Measurements from ENCODE around the gene NAV2. TPM values are rescaled to one million over a fixed set of nuclear protein-coding genes. Genes with fewer than 3 reads are reported as not detected.

The NAV2 gene
- total and polyA plus RNA-seq, 2 donors (not counting 1 experiment from before 2014, with no cell fraction given): 8.1 to 14.0 TPM

DNA sequence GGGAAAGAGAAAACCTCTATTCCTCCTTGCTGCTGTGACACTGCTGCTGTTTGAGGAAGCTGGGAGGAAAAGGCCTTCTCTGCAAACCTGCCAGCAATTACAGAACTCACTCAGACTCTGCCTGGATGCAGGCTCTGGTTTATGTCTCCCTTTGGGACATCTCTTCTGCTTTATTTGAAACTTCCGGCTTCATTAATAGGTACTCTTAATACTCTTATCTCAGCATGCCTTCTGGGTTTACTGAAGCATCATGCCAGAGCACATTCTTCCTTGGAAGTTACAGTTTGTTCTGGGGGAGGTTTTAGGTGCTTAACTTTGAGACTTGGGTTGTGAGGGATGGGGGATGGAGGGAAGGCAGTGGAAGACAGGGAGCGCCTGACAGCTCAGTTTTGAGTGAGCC, 79.9 kb downstream of the NAV2 start:
- Histone ChIP-seq H3K9ac (ENCODE audit: insufficient read depth, low read length) (no peak overlapping the region), H3K4me2 (ENCODE audit: extremely low read depth, insufficient read depth, low read length) (no peak overlapping the region), H3K27me3 (ENCODE audit: control insufficient read depth, insufficient read depth, low read length) (no peaks in the 10 kb centered on the region), H3K79me2 (ENCODE audit: control insufficient read depth, insufficient read depth, low read length) (peaks cover 64% of the 10 kb centered on the region), H3K36me3 (ENCODE audit: control insufficient read depth, insufficient read depth, low read length) (no peaks in the 10 kb centered on the region), H3K9me3 (ENCODE audit: control insufficient read depth, insufficient read depth, low read depth, low read length) (no peaks in the 10 kb centered on the region), H4K20me1 (ENCODE audit: control insufficient read depth, extremely low read depth, insufficient read depth, low read length) (peaks cover 5% of the 10 kb centered on the region), H3K4me1 (ENCODE audit: control insufficient read depth, extremely low read depth, insufficient read depth, low read length) (no peaks in the 10 kb centered on the region), H3K4me3 (replicated peaks in 1 of 4; ENCODE audit: control extremely low read depth in 1 of 4, insufficient read depth in 1 of 4, low read depth in 3 of 4, low read length in 4 of 4) (no peak overlapping the region), H2AFZ (ENCODE audit: low read length) (no peak overlapping the region), H3K27ac (ENCODE audit: insufficient read depth, low read length) (no peak overlapping the region)
- DNase-seq (ENCODE audit: low read depth in 2 of 2): no peak
- no peak for TF ChIP-seq EZH2 (IDR thresholded peaks at IDR 0.05; ENCODE audit: low read length, missing control alignments)
- TF ChIP-seq, protein P1, sequence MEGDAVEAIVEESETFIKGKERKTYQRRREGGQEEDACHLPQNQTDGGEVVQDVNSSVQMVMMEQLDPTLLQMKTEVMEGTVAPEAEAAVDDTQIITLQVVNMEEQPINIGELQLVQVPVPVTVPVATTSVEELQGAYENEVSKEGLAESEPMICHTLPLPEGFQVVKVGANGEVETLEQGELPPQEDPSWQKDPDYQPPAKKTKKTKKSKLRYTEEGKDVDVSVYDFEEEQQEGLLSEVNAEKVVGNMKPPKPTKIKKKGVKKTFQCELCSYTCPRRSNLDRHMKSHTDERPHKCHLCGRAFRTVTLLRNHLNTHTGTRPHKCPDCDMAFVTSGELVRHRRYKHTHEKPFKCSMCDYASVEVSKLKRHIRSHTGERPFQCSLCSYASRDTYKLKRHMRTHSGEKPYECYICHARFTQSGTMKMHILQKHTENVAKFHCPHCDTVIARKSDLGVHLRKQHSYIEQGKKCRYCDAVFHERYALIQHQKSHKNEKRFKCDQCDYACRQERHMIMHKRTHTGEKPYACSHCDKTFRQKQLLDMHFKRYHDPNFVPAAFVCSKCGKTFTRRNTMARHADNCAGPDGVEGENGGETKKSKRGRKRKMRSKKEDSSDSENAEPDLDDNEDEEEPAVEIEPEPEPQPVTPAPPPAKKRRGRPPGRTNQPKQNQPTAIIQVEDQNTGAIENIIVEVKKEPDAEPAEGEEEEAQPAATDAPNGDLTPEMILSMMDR (conservative IDR thresholded peaks at IDR 0.05 in 1 of 2, IDR thresholded peaks at IDR 0.05 in 1 of 2; ENCODE audit: low read depth in 1 of 2, low read length in 2 of 2): no peak

GRCh38 chr11:19793326-19793725, 80.7 kb downstream of the NAV2 start:
- H3K4me2 ChIP-seq (ENCODE audit: extremely low read depth, insufficient read depth, low read length): no peak overlapping the region
- H3K27ac ChIP-seq (ENCODE audit: insufficient read depth, low read length): no peak overlapping the region
- H3K36me3 ChIP-seq (ENCODE audit: control insufficient read depth, insufficient read depth, low read length): no peaks in the 10 kb centered on the region
- no peaks in the 10 kb centered on the region for H3K27me3 ChIP-seq (ENCODE audit: control insufficient read depth, insufficient read depth, low read length)
- no peak overlapping the region for H3K9ac ChIP-seq (ENCODE audit: insufficient read depth, low read length)
- H3K79me2 ChIP-seq (ENCODE audit: control insufficient read depth, insufficient read depth, low read length): peaks cover 63% of the 10 kb centered on the region
- TF ChIP-seq, protein P1 (conservative IDR thresholded peaks at IDR 0.05 in 1 of 2, IDR thresholded peaks at IDR 0.05 in 1 of 2; ENCODE audit: low read depth in 1 of 2, low read length in 2 of 2): no peak
- no peak for TF ChIP-seq EZH2 (IDR thresholded peaks at IDR 0.05; ENCODE audit: low read length, missing control alignments)
- peaks cover 6% of the 10 kb centered on the region for H4K20me1 ChIP-seq (ENCODE audit: control insufficient read depth, extremely low read depth, insufficient read depth, low read length)
- no peak for DNase-seq (ENCODE audit: low read depth in 2 of 2)
- no peaks in the 10 kb centered on the region for H3K4me1 ChIP-seq (ENCODE audit: control insufficient read depth, extremely low read depth, insufficient read depth, low read length)
- H3K4me3 ChIP-seq (replicated peaks in 1 of 4; ENCODE audit: control extremely low read depth in 1 of 4, insufficient read depth in 1 of 4, low read depth in 3 of 4, low read length in 4 of 4): no peak overlapping the region
- H3K9me3 ChIP-seq (ENCODE audit: control insufficient read depth, insufficient read depth, low read depth, low read length): no peaks in the 10 kb centered on the region
- H2AFZ ChIP-seq (ENCODE audit: low read length): no peak overlapping the region

DNA sequence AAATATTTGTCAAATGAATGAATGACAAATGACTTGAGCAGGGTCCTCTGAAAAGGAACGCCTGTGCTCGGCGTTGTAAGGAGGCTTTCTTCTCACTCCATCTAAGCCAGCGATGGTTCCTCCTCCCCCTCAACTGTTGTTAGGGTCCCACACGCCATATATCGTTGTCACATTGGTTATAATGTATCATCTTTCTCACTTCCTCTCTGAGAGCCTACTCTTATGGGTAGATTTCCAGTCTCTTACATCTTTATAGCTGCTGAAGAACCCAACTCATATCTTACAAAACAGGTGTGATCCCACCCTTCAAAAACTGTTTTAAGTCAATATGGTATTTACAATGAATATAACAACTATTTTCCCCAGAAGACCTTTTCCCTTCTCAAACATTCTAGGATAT, 81.5 kb downstream of the NAV2 start:
- Histone ChIP-seq H3K4me1 (ENCODE audit: control insufficient read depth, extremely low read depth, insufficient read depth, low read length) (no peaks in the 10 kb centered on the region), H3K79me2 (ENCODE audit: control insufficient read depth, insufficient read depth, low read length) (peaks cover 65% of the 10 kb centered on the region)
- TF ChIP-seq, protein P1 (conservative IDR thresholded peaks at IDR 0.05 in 1 of 2, IDR thresholded peaks at IDR 0.05 in 1 of 2; ENCODE audit: low read depth in 1 of 2, low read length in 2 of 2): no peak
- no peak for TF ChIP-seq EZH2 (IDR thresholded peaks at IDR 0.05; ENCODE audit: low read length, missing control alignments)

More for the DNA sequence above, 81.5 kb downstream of the NAV2 start:
- no peak overlapping the region for H3K9ac ChIP-seq (ENCODE audit: insufficient read depth, low read length)
- H3K27me3 ChIP-seq (ENCODE audit: control insufficient read depth, insufficient read depth, low read length): no peaks in the 10 kb centered on the region
- no peaks in the 10 kb centered on the region for H3K9me3 ChIP-seq (ENCODE audit: control insufficient read depth, insufficient read depth, low read depth, low read length)
- no peak overlapping the region for H3K27ac ChIP-seq (ENCODE audit: insufficient read depth, low read length)
- no peaks in the 10 kb centered on the region for H3K36me3 ChIP-seq (ENCODE audit: control insufficient read depth, insufficient read depth, low read length)
- no peak overlapping the region for H2AFZ ChIP-seq (ENCODE audit: low read length)
- DNase-seq (ENCODE audit: low read depth in 2 of 2): no peak
- peaks cover 6% of the 10 kb centered on the region for H4K20me1 ChIP-seq (ENCODE audit: control insufficient read depth, extremely low read depth, insufficient read depth, low read length)
- H3K4me3 ChIP-seq (replicated peaks in 1 of 4; ENCODE audit: control extremely low read depth in 1 of 4, insufficient read depth in 1 of 4, low read depth in 3 of 4, low read length in 4 of 4): no peak overlapping the region
- no peak overlapping the region for H3K4me2 ChIP-seq (ENCODE audit: extremely low read depth, insufficient read depth, low read length)
